ENCODE measurements around the gene TBC1D24.
A peak's percentile ranks its signal among the peaks of the same experiment; 100 is the strongest.
"Not testable (repeated sequence)": the region's sequence is repeated elsewhere in the genome, so short reads cannot be mapped to it uniquely, and the experiment has no call there.

GRCh38 chr16:2539845-2540458 is 65.0 kb downstream of the TBC1D24 start:
- TF ChIP-seq, protein P1, sequence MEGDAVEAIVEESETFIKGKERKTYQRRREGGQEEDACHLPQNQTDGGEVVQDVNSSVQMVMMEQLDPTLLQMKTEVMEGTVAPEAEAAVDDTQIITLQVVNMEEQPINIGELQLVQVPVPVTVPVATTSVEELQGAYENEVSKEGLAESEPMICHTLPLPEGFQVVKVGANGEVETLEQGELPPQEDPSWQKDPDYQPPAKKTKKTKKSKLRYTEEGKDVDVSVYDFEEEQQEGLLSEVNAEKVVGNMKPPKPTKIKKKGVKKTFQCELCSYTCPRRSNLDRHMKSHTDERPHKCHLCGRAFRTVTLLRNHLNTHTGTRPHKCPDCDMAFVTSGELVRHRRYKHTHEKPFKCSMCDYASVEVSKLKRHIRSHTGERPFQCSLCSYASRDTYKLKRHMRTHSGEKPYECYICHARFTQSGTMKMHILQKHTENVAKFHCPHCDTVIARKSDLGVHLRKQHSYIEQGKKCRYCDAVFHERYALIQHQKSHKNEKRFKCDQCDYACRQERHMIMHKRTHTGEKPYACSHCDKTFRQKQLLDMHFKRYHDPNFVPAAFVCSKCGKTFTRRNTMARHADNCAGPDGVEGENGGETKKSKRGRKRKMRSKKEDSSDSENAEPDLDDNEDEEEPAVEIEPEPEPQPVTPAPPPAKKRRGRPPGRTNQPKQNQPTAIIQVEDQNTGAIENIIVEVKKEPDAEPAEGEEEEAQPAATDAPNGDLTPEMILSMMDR (IDR thresholded peaks at IDR 0.05 in 4 of 5, conservative IDR thresholded peaks at IDR 0.05 in 1 of 5): peak in 3 of 5 experiments; percentile 30 to 59 (median 40)
- TF ChIP-seq POLR2A (IDR thresholded peaks at IDR 0.05): not testable (repeated sequence)
